Astrocyte (in vitro differentiated cells and primary cell): ENCODE results near the gene SLC16A1.

Experiments
- CTCF ChIP-seq: IDR thresholded peaks from 2 replicates; pipeline ENCODE4 v1.5.1; 2011; ENCODE audit warnings: low read depth, mild to moderate bottlenecking, inconsistent platforms, low read length, moderate library complexity; ENCODE audit not compliant: insufficient read depth
- EZH2 ChIP-seq: IDR thresholded peaks from 2 replicates; pipeline ENCODE4 v1.6.1; 2012; ENCODE audit warnings: mild to moderate bottlenecking, low read length, inconsistent platforms; ENCODE audit not compliant: insufficient read depth

DNA sequence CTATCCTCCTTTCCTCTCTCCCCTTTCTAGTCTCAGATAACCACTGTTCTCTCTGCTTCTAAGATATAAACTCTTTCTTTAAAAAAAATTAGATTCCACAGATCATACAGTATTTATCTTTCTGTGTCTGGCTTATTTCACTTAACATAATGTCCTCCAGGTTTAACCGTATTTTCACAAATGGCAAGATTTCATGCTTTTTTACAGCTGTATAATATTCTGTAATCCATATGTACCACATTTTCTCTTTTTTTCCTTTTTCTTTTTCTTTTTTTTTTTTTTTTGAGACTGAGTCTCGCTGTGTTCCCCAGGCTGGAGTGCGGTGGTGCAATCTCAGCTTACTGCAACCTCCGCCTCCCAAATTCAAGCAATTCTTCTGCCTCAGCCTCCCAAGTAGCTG, 5.1 kb upstream of the SLC16A1 start:
- TF ChIP-seq CTCF = no peak
- no peak for TF ChIP-seq EZH2
